HepG2 (cell line): ENCODE measurements around the gene TPD52L2. TPM values are rescaled to one million over a fixed set of nuclear protein-coding genes. Genes with fewer than 3 reads are reported as not detected.

ENCODE experiments used
- ATF1 ChIP-seq: IDR thresholded peaks from 2 replicates; pipeline ENCODE4 v1.6.1; 2016; ENCODE audit warnings: mild to moderate bottlenecking, control low read depth
- EED ChIP-seq: sonication (generic); formaldehyde crosslinking; IDR thresholded peaks from 2 replicates; pipeline ENCODE4 v1.5.0; 2020; ENCODE audit warnings: mild to moderate bottlenecking, missing genetic modification reagents
- HCFC1 ChIP-seq: fragments of 150-350 bp; IDR thresholded peaks from 2 replicates; pipeline ENCODE4 v1.6.1; 2014; ENCODE audit warnings: low read depth, low read length
- JUN ChIP-seq: sonication (generic); formaldehyde crosslinking; IDR thresholded peaks from 2 replicates; pipeline ENCODE4 v1.4.0; 2020; ENCODE audit warnings: mild to moderate bottlenecking, missing genetic modification reagents
- KAT7 ChIP-seq: IDR thresholded peaks from 2 replicates; pipeline ENCODE4 v1.6.1; 2018; ENCODE audit warnings: borderline replicate concordance, missing compliant biosample characterization
- LCORL ChIP-seq, 2 experiments: fragments of 450-650 bp in 1 of 2; sonication (generic) in 1 of 2; formaldehyde crosslinking in 1 of 2; IDR thresholded peaks; 2 replicates each; pipeline versions ENCODE4 v1.5.0 to v1.6.1; 2017 to 2020; ENCODE audit warnings: antibody characterized with exemption in 1 of 2, missing genetic modification reagents in 1 of 2
- NONO ChIP-seq, 2 experiments: fragments of 450-650 bp in 1 of 2; sonication (generic) in 1 of 2; formaldehyde crosslinking in 1 of 2; IDR thresholded peaks in 1 of 2; conservative IDR thresholded peaks in 1 of 2; 2 replicates each; pipeline versions ENCODE4 v1.6.1 to v1.8.0; 2017 to 2022; ENCODE audit warnings: mild to moderate bottlenecking in 1 of 2, missing genetic modification reagents in 1 of 2, moderate library complexity in 1 of 2
- NR3C1 ChIP-seq: sonication (generic); formaldehyde crosslinking; IDR thresholded peaks from 2 replicates; pipeline ENCODE4 v1.4.0; 2020; ENCODE audit warnings: missing genetic modification reagents
- ZFP1 ChIP-seq: IDR thresholded peaks from 2 replicates; pipeline ENCODE4 v1.6.1; 2016
- ZFY ChIP-seq: sonication (generic); formaldehyde crosslinking; IDR thresholded peaks from 2 replicates; pipeline ENCODE4 v1.4.0; 2020; ENCODE audit warnings: missing genetic modification reagents
- ZNF337 ChIP-seq: sonication (generic); formaldehyde crosslinking; IDR thresholded peaks from 2 replicates; pipeline ENCODE4 v1.5.1; 2020; ENCODE audit warnings: missing genetic modification reagents, low read depth, mild to moderate bottlenecking, borderline replicate concordance
- ZNF644 ChIP-seq: IDR thresholded peaks from 2 replicates; pipeline ENCODE4 v1.6.1; 2016; ENCODE audit warnings: low read depth
- ZSCAN29 ChIP-seq: sonication (generic); formaldehyde crosslinking; conservative IDR thresholded peaks from 2 replicates; pipeline ENCODE4 v1.4.0; 2020; ENCODE audit warnings: mild to moderate bottlenecking, missing genetic modification reagents
- ZSCAN30 ChIP-seq: sonication (generic); formaldehyde crosslinking; IDR thresholded peaks from 2 replicates; pipeline ENCODE4 v1.5.0; 2020; ENCODE audit warnings: mild to moderate bottlenecking, missing genetic modification reagents
- polyA plus RNA-seq, 8 experiments: library from polyadenylated mRNA; depleted of rRNA in 3 of 8; stranded (reverse) in 7 of 8; unstranded in 1 of 8; fragments of >200 nt; fragmentation: Illumina TruSeq in 4 of 8; extraction: Trizol in 4 of 8; gene quantifications; 2 replicates each; pipeline versions ENCODE4 v1.2.1 to v1.2.3, GENCODE V29; 2011 to 2016; ENCODE audit warnings: low read depth in 4 of 8, missing spikeins in 1 of 8, mixed read lengths in 1 of 8; ENCODE audit not compliant: insufficient read depth in 1 of 8
- total RNA-seq, 5 experiments: library from RNA; depleted of rRNA; stranded (reverse); fragments of >200 nt; fragmentation: Illumina TruSeq; extraction: Trizol; gene quantifications; 2 replicates each; pipeline ENCODE4 v1.2.3, GENCODE V29; 2016; ENCODE audit warnings: low read depth in 1 of 5
- TF ChIP-seq, protein P1 (sequence below): sonication (generic); formaldehyde crosslinking; IDR thresholded peaks from 2 replicates; pipeline ENCODE4 v1.8.0; 2022; ENCODE audit warnings: mild to moderate bottlenecking, missing genetic modification reagents, moderate library complexity
- TF ChIP-seq, protein P2 (sequence below): sonication (generic); formaldehyde crosslinking; IDR thresholded peaks from 2 replicates; pipeline ENCODE4 v1.5.0; 2020; ENCODE audit warnings: missing genetic modification reagents, mild to moderate bottlenecking, borderline replicate concordance
- TF ChIP-seq, protein P3 (sequence below): sonication (generic); formaldehyde crosslinking; conservative IDR thresholded peaks from 2 replicates; pipeline ENCODE4 v1.4.0; 2020; ENCODE audit warnings: missing genetic modification reagents
- TF ChIP-seq, protein P4 (sequence below): IDR thresholded peaks from 2 replicates; pipeline ENCODE4 v1.6.1; 2016
- TF ChIP-seq, protein P5 (sequence below): conservative IDR thresholded peaks from 2 replicates; pipeline ENCODE4 v1.6.1; 2018; ENCODE audit warnings: missing genetic modification reagents
- TF ChIP-seq, protein P6 (sequence below): sonication (generic); formaldehyde crosslinking; IDR thresholded peaks from 2 replicates; pipeline ENCODE4 v1.5.0; 2020; ENCODE audit warnings: mild to moderate bottlenecking, missing genetic modification reagents

The TPD52L2 gene
- total and polyA plus RNA-seq, 2 of the 13 experiments (the other 11 are each of a cell fraction or from before 2014, with no cell fraction given), result 156 to 184 TPM

DNA sequence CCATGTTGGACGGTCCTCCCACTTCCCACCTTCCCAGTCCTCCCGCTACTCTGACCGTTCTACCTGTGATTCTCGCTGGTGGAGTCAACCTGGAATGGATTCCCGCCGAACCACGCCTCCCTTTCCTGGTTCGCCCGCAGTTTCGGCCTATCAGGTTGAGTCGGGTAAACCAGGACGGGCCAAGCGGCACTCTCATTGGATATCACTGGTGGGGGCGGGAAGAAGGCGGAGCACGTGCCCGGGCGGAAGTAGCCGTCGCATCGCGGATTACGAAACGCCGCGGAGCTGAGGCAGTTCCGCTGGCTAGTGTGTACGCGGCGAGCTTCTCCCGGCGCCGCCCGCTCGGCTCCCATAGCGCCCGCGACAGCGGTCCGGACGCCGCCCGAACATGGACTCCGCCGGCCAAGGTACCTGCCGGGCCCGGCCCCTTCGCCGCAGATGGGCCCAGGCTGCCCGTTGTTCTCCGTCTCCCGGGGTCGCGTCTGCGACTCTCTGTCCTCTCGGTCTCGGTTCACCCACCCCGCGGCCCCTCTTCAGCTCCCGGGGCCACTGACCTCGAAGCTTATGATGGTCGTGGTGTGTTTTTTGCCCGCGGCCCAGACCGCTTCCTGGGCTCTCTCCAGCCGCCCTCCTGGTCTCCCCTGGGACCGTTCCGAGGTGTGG lies at the start of gene TPD52L2 (continued):
- TF ChIP-seq, protein P1, sequence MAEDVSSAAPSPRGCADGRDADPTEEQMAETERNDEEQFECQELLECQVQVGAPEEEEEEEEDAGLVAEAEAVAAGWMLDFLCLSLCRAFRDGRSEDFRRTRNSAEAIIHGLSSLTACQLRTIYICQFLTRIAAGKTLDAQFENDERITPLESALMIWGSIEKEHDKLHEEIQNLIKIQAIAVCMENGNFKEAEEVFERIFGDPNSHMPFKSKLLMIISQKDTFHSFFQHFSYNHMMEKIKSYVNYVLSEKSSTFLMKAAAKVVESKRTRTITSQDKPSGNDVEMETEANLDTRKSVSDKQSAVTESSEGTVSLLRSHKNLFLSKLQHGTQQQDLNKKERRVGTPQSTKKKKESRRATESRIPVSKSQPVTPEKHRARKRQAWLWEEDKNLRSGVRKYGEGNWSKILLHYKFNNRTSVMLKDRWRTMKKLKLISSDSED, result peak; percentile 96
- TF ChIP-seq, protein P2, sequence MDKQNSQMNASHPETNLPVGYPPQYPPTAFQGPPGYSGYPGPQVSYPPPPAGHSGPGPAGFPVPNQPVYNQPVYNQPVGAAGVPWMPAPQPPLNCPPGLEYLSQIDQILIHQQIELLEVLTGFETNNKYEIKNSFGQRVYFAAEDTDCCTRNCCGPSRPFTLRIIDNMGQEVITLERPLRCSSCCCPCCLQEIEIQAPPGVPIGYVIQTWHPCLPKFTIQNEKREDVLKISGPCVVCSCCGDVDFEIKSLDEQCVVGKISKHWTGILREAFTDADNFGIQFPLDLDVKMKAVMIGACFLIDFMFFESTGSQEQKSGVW (CRISPR knock-in tag), result peak; percentile 92; the same call in 1 of the 2 replicates
- TF ChIP-seq, protein P3, sequence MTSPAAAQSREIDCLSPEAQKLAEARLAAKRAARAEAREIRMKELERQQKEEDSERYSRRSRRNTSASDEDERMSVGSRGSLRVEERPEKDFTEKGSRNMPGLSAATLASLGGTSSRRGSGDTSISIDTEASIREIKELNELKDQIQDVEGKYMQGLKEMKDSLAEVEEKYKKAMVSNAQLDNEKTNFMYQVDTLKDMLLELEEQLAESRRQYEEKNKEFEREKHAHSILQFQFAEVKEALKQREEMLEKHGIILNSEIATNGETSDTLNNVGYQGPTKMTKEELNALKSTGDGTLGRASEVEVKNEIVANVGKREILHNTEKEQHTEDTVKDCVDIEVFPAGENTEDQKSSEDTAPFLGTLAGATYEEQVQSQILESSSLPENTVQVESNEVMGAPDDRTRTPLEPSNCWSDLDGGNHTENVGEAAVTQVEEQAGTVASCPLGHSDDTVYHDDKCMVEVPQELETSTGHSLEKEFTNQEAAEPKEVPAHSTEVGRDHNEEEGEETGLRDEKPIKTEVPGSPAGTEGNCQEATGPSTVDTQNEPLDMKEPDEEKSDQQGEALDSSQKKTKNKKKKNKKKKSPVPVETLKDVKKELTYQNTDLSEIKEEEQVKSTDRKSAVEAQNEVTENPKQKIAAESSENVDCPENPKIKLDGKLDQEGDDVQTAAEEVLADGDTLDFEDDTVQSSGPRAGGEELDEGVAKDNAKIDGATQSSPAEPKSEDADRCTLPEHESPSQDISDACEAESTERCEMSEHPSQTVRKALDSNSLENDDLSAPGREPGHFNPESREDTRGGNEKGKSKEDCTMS (CRISPR knock-in tag), result no peak; the same call in 1 of the 2 replicates
- TF ChIP-seq HCFC1 (peak; percentile 72), ZFP1 (CRISPR knock-in tag) (no peak; the same call in none of the 2 replicates), KAT7 (CRISPR knock-in tag) (peak; percentile 17; the same call in 1 of the 2 replicates), EED (CRISPR knock-in tag) (peak; percentile 41; the same call in 1 of the 2 replicates), ZSCAN30 (CRISPR knock-in tag) (peak; percentile 98), ZFY (CRISPR knock-in tag) (peak; percentile 97), ZSCAN29 (CRISPR knock-in tag) (no peak), JUN (CRISPR knock-in tag) (no peak), NR3C1 (no peak), ZNF644 (CRISPR knock-in tag) (peak; percentile 74), ZNF337 (CRISPR knock-in tag) (no peak), ATF1 (CRISPR knock-in tag) (peak; percentile 97), LCORL (IDR thresholded peaks at IDR 0.05) (no peak), LCORL (CRISPR knock-in tag; IDR thresholded peaks at IDR 0.05) (no peak; the same call in none of the 2 replicates), NONO (IDR thresholded peaks at IDR 0.05) (no peak), NONO (CRISPR knock-in tag; conservative IDR thresholded peaks at IDR 0.05) (peak; percentile 100)
- TF ChIP-seq, protein P4, sequence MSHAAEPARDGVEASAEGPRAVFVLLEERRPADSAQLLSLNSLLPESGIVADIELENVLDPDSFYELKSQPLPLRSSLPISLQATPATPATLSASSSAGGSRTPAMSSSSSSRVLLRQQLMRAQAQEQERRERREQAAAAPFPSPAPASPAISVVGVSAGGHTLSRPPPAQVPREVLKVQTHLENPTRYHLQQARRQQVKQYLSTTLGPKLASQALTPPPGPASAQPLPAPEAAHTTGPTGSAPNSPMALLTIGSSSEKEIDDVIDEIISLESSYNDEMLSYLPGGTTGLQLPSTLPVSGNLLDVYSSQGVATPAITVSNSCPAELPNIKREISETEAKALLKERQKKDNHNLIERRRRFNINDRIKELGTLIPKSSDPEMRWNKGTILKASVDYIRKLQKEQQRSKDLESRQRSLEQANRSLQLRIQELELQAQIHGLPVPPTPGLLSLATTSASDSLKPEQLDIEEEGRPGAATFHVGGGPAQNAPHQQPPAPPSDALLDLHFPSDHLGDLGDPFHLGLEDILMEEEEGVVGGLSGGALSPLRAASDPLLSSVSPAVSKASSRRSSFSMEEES (CRISPR knock-in tag), result peak; percentile 99
- TF ChIP-seq, protein P5, sequence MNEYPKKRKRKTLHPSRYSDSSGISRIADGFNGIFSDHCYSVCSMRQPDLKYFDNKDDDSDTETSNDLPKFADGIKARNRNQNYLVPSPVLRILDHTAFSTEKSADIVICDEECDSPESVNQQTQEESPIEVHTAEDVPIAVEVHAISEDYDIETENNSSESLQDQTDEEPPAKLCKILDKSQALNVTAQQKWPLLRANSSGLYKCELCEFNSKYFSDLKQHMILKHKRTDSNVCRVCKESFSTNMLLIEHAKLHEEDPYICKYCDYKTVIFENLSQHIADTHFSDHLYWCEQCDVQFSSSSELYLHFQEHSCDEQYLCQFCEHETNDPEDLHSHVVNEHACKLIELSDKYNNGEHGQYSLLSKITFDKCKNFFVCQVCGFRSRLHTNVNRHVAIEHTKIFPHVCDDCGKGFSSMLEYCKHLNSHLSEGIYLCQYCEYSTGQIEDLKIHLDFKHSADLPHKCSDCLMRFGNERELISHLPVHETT (CRISPR knock-in tag), result peak; percentile 97
- TF ChIP-seq, protein P6, sequence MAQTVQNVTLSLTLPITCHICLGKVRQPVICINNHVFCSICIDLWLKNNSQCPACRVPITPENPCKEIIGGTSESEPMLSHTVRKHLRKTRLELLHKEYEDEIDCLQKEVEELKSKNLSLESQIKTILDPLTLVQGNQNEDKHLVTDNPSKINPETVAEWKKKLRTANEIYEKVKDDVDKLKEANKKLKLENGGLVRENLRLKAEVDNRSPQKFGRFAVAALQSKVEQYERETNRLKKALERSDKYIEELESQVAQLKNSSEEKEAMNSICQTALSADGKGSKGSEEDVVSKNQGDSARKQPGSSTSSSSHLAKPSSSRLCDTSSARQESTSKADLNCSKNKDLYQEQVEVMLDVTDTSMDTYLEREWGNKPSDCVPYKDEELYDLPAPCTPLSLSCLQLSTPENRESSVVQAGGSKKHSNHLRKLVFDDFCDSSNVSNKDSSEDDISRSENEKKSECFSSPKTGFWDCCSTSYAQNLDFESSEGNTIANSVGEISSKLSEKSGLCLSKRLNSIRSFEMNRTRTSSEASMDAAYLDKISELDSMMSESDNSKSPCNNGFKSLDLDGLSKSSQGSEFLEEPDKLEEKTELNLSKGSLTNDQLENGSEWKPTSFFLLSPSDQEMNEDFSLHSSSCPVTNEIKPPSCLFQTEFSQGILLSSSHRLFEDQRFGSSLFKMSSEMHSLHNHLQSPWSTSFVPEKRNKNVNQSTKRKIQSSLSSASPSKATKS (CRISPR knock-in tag), result peak; percentile 95; the same call in 1 of the 2 replicates
